C4-2B (cell line): ENCODE results near the gene CST7.

ENCODE experiments used
- ZFX ChIP-seq: fragments of 450-650 bp; IDR thresholded peaks from 2 replicates; pipeline ENCODE4 v1.6.1; 2017
- TF ChIP-seq, protein P1 (sequence below): fragments of 450-650 bp; conservative IDR thresholded peaks from 2 replicates; pipeline ENCODE4 v1.5.1; 2017; ENCODE audit warnings: mild to moderate bottlenecking

DNA sequence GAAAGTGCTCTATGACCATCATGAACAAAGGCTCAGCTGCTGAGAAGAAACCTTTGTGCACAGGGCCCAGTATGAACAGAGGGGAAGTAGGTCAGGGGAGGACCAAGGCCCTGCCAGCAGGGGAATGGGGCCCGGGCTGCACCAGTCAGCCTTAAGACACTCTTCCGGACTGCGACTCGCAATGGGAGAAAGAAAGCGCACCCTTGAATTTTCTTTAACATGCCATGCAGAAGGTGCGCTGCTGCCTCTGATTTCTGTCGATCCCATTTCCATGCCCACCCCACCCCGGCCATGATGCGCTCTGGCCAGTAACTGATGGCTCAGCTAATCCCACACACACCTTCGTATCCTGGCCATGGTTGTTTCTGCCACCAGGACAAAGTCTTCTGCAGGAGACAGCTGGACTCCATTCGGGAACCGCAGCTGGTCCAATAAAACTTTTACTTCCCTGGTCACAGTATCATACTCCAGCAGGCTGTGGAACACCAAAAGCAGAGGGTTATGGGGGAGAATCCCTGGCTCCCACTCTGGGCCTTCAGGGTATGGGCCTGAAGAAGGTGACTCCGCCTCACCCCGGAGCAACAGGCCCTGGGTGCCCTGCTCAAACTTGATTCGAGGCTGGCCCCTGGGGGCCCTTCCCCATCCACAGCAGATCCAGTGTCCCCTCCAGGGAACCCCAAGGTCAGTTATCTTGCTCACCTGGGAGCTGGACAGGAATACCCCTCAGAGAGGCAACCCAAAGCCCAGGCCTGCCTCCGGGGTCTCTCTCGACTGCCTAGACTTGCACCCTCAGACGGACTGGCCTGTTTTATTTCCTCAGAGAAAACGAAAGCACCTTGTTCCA is 20.3 kb downstream of the CST7 start:
- TF ChIP-seq, protein P1, sequence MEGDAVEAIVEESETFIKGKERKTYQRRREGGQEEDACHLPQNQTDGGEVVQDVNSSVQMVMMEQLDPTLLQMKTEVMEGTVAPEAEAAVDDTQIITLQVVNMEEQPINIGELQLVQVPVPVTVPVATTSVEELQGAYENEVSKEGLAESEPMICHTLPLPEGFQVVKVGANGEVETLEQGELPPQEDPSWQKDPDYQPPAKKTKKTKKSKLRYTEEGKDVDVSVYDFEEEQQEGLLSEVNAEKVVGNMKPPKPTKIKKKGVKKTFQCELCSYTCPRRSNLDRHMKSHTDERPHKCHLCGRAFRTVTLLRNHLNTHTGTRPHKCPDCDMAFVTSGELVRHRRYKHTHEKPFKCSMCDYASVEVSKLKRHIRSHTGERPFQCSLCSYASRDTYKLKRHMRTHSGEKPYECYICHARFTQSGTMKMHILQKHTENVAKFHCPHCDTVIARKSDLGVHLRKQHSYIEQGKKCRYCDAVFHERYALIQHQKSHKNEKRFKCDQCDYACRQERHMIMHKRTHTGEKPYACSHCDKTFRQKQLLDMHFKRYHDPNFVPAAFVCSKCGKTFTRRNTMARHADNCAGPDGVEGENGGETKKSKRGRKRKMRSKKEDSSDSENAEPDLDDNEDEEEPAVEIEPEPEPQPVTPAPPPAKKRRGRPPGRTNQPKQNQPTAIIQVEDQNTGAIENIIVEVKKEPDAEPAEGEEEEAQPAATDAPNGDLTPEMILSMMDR: no peak
- no peak for TF ChIP-seq ZFX
